Lower leg skin (tissue), 3 donors: ENCODE measurements around the gene TJAP1.

Source experiments
- CTCF ChIP-seq, 3 donors: fragments of 450-650 bp; IDR thresholded peaks; one replicate each; pipeline ENCODE4 v1.5.1; 2016; ENCODE audit warnings: antibody characterized with exemption in 3 of 3, mild to moderate bottlenecking in 3 of 3, moderate library complexity in 2 of 3
- POLR2A ChIP-seq, 2 donors: fragments of 450-650 bp; IDR thresholded peaks; one replicate each; pipeline ENCODE4 v1.6.1; 2016 to 2017; ENCODE audit warnings: antibody characterized with exemption in 2 of 2, mild to moderate bottlenecking in 1 of 2, moderate library complexity in 1 of 2

GRCh38 chr6:43460032-43460431, 17.3 kb upstream of the TJAP1 start:
- TF ChIP-seq CTCF (IDR thresholded peaks at IDR 0.05) (no peak), POLR2A (IDR thresholded peaks at IDR 0.05) (no peak)
